Stimulated activated naive CD8-positive, alpha-beta T cell treated with anti-CD3 and anti-CD28 coated beads, Interleukin-15, Interleukin-2, amounts not matched to agents 100 U/mL and 50 U/mL, for 24 hours (primary cell): Measurements from ENCODE around the gene PSMB2.

Experiments used
- ATAC-seq: fragments of 150-1000 bp; cut with Tn5 transposase; one replicate; pipeline ENCODE4 v1.10.0; 2021
- DNase-seq: peaks from one replicate; pipeline ENCODE4 v3.0.0; 2021

Gene PSMB2

DNA sequence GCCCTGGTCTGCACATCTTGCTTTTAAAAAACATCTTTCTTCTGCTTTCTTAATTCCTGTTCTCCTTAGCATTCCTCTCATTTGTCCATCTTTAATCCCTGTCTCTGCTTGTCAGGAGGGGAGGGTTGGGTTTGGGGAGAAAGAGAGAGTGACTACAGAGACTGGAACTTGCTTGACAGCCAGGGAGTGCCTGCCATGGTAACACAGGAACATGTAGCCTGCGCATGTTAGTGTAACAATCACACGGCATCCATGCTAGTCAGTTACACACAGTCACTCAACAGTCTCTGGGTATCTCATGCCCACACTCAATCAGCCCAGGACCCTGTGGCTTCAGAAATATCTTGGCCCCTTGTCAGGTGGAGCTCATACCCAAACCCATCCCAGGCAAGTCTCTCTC is 69.0 kb downstream of the PSMB2 start:
- DNase-seq, result no peak
- ATAC-seq, result no peak

DNA sequence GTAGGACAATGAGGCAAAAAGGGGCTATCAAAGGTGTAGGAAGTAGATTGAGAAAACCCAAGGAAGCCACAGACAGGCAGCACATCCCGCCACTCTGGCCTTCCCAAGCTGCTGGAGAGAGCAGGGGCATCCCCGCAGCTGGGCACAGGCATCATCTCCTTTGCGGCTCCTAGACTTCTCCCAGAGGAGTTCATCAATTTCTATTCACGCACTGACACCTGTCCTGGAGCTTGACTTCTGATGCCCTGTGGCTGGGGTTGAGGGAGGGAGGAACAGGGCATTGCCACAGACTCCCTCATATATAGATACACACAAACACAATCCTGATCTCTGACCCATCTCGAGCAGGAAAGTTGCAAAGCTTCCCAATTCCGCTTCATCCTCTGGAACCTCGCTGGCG is 70.1 kb downstream of the PSMB2 start:
- ATAC-seq, result no peak
- DNase-seq, result no peak

DNA sequence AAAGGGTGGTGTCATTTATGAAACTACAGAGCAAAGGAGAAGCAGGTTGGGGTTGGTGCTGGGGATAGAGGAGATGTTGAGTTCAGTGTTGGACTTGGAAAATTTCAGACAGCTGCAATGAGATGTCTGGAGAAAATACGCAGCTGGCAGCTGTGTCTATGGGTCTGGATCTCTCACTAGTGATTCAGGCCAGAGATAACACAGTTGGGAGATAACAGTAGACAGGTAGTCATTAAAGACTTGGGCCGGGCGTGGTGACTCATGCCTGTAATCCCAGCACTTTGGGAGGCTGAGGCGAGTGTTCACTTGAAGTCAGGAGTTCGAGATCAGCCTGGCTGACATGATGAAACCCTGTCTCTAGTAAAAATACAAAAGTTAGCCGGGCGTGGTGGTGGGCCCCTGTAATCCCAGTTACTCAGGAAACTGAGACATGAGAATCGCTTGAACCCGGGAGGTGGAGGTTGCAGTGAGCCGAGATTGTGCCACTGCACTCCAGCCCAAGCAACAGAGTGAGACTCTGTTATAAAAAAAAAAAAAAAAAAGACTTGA is 70.7 kb downstream of the PSMB2 start:
- ATAC-seq, result no peak
- no peak for DNase-seq

DNA sequence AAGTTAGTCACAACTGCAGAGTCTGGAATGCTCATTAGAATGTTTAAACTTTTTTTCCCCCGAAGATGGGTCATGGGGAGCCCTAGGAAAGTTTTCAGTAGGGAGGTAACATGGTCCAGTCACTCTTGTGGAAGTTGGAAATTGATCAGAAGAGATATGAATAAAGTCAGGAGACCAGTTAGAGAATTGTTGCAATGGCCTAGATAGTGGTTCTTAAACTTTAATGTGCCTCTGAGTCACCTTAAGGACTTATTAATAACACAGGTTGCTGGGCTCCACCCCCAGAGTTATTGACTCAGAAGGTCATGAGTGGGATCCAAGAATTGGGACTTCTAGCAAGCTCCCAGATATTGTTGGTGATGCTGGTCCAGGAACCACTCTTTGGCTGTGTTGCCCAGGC is 71.4 kb downstream of the PSMB2 start:
- DNase-seq (no peak), ATAC-seq (no peak)

DNA sequence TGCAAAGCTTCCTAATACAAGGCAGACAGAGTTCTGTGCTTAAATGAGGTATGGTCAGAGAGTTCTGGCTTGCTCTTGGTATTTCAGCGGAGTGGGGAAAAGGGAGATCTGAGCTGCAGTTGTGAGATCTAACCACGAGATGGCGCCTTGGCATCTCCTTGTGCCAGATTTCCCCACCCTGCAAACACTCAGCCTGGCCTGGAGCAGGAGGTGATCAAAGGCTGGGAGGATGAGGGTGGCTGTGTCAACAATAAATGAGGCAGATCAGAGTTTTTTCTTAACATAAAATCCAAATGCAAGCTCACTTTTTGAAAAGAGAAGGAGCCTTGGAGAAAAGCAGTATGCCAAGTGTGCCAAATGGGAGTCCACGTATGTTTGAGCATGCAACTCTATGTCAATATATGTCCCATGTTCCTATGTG is 72.3 kb downstream of the PSMB2 start:
- DNase-seq, result peak; percentile 67
- ATAC-seq, result peak; percentile 49

DNA sequence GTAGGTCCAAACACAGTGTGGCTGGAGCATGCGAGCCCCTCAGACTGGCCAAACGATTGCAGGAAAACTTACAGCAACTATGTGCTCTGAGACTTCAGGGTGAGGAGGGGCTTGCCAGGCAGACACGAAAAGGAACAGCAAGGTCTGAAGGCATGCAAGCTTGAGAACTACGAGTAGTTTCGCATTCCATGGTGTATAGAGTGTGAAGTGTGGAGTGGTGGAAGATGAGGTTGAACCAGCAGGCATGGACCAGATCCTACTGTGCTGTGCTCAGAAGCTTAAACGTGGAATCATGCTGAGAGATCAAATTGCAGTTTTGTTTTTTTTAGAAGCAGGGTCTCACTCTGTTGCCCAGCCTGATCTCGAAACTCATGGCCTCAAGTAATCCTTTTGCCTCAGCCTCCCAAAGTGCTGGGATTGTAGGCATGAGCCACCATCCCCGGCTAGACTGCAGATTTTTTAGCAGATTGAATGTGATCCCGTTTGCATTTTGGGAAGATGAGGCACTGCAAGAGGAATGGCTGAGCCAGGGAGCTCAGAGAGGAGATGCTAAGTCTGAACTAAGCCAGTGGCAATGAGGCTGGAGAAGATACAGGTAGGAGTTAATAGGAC is 73.3 kb downstream of the PSMB2 start:
- no peak for ATAC-seq
- no peak for DNase-seq

DNA sequence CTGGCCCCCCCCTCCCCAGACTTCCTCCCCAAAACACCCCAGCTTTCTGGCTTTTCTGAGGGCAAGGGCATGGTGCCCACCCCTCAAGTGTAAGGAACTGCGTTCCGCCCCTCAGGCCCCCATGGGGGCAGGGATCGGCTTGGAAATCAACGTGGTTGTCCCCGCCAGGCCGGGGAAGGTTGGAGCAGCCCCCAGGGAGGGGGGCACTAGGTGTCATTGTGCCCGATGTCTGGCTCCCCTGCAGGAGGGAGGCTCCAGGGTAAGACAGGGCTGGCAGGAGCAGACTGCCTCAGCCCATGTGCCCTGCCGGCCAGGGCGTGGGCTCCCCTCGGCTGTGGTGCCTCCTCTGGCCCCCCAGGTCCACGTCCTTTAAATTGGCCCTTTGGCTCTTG is 75.6 kb downstream of the PSMB2 start:
- DNase-seq (no peak), ATAC-seq (no peak)

DNA sequence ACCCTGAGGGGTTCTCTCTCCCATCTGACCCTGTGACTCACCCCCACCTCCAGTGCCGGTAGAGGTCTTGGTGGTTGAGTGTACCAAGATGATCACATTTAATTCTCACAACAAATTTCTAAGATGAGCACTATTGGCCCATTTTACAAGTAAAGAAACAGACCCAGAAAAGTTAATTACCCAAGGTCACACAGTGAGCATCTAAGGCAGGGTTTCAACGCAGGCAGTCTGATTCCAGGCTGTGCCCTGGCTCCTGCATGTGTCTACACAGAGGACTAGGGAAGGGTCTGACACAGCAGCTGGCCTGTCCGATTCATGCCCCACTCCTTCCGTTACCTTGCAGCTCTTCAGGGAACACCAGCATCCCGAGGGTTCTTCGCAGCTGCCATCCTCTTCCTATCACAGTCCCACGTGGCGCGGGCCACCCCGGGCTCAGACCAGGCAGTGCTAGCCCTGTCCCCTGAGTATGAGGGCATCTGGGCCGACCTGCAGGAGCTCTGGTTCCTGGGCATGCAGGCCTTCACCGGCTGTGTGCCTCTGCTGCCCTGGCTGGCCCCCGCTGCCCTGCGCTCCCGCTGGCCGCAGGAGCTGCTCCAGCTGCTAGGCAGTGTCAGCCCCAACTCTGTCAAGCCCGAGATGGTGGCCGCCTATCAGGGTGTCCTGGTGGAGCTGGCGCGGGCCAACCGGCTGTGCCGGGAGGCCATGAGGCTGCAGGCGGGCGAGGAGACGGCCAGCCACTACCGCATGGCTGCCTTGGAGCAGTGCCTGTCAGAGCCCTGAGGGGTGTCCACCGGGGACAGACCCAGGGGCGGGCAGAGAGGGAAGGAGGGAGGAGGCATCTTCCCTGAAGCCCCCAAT is 76.2 kb downstream of the PSMB2 start:
- DNase-seq (no peak), ATAC-seq (no peak)

DNA sequence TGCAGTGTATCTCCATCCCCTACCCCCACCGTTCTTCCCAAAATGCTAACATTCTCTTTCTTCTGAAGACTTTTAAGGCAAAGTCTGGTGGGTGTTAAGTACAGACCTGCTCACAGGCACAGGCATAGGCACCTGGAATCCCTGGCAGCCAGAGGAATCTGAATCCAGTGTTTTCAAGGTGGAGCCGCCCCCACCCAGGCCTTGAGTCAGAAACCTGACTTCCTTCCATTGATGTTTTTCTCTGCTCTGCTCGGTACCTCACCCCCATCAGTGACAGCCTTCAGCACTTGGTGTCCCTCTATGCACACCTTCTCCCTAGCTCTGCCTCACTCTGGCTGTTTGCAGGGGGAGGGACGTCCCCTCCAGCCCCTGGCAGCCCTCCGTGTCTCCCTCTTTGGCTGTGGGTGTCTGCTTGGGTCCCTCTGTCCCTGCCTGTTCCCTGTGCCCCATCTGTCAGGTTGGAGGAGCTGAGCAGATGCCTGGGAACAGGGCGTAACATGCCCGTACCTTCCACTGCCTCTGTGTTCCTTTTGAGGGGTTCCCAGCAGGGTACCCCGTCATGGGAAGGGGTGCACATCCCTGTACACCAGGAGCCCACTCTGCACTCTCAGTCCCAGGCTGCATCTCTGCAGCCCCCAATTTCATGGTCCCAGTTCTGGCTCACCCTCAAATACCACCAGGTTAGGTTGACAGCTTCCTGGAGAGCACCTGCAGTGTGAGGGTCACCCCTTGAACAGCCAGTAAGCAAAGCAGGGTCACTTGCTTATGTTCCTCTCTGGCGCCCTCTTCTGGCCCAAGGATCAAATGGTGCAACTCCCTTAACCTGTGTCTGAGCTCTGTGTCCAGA is 77.1 kb downstream of the PSMB2 start:
- peak; percentile 87 for DNase-seq
- peak; percentile 65 for ATAC-seq

DNA sequence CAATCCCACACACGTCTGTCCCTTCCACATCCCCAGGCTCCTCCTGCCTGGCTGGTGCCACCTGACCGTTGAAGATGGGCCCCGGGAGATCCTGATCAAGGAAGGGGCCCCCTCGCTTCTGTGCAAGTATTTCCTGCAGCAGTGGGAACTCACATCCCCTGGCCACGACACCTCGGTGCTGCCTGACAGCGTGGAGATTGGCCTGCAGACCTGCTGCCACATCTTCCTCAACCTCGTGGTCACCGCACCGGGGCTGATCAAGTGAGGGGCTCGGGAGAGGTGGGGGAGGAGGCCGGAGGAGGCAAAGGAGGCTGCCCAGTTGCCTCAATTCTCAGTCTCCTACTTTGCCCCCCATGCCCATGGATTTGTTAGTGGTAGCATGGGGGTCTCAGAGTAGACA is 78.2 kb downstream of the PSMB2 start:
- ATAC-seq (no peak), DNase-seq (no peak)

DNA sequence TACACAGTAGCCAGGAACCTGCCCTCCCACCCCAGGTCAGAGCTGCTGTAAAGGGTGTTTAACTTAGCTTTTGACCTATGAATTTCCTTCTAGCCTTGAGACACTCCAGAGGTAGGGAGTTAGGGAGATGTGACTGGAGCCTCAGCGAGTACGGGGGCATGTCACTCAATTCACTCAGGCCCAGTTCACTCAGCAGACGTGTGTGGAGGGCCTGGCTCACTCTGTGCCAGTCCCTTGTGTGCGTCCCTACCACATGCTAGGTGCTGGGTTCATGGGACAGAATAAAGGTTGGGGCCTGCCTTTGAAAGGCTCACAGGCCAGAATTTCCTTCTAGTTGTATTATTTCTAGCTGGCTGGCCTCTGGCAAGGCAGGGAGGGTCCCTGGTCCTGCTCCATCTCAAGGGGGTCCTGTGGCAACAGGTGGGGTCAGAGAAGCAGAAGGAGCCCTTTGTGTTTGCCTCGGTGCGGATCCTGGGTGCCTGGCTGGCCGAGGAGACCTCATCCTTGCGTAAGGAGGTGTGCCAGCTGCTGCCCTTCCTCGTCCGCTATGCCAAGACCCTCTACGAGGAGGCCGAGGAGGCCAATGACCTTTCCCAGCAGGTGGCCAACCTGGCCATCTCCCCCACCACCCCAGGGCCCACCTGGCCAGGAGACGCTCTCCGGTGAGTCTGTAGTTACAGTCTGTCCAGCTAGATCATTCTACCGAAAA is 79.2 kb downstream of the PSMB2 start:
- ATAC-seq, result no peak
- no peak for DNase-seq

DNA sequence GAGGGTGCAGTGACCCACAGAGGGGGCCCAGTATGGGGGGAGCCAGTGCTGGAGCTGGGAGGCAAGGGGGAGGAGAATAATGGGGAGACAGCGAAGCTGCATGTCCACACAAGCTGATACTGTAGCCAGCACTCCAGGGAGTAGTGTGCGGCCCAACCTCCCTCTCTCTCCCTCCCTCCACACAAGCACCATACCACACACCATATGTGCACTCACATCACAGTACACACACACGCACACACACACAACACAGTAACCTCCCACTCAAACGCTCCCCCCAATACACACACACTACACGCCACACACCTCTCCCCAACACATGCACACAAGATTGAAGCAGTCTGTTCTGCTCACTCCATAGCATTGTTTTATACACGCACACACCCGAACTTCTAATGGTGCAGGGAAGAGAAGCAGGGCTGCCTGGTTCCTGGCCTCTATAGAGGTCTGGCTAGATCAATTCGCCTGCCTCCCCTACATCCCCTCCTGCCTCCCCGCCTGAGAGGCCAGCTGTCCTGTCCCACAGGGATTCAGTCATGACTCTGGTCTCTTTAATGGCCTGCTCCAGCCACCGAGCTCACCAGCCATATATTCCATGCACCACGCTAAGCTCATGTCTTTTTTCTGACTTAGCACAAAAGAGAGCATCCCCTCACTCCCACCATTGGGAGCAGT is 79.9 kb downstream of the PSMB2 start:
- no peak for ATAC-seq
- no peak for DNase-seq

DNA sequence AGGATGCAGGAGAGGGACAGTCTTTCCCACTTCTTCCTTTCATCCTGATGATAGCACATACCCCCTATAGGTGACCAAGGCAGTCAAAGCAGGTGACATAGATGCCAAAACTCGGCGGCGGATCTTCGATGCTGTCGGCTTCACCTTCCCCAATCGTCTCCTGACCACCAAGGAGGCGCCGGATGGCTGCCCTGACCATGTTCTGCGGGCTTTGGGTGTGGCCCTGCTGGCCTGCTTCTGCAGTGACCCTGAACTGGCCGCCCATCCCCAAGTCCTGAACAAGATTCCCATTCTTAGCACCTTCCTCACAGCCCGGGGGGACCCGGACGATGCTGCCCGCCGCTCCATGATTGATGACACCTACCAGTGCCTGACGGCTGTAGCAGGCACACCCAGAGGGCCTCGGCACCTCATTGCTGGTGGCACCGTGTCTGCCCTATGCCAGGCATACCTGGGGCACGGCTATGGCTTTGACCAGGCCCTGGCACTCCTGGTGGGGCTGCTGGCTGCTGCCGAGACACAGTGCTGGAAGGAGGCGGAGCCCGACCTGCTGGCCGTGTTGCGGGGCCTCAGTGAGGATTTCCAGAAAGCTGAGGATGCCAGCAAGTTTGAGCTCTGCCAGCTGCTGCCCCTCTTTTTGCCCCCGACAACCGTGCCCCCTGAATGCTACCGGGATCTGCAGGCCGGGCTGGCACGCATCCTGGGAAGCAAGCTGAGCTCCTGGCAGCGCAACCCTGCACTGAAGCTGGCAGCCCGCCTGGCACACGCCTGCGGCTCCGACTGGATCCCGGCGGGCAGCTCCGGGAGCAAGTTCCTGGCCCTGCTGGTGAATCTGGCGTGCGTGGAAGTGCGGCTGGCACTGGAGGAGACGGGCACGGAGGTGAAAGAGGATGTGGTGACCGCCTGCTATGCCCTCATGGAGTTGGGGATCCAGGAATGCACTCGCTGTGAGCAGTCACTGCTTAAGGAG is 80.8 kb downstream of the PSMB2 start:
- no peak for ATAC-seq
- no peak for DNase-seq

DNA sequence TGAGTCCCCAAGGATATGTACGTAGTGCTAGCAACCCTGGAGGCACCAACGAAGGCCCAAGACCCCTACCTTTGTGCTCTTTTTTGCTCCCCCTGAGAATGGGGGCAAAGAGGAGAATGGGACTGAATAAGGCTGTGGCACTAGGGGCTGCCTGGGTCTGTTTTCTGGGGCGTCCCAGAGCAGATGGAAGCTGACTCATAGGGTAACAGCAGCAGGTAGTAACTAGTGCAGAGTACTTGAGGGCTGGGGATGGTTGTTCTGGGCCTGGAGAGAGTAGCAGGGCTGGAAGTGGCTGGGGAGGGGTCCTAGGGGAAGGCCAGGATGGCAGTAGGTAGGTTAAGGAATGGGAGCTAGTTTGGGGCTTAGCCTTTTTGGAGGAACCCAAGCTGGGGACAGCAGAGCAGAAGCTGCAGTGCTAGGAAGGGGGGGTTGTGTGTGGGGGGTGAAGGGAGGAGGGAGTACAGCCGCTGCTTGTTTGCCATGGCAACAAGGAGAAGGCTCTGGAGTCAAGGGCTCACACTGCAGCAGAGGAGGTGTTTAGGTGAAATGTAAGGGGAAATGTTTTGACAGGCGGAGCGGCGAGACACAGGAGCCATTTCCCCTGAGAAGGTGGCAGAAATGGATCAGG is 81.9 kb downstream of the PSMB2 start:
- ATAC-seq (no peak), DNase-seq (no peak)

DNA sequence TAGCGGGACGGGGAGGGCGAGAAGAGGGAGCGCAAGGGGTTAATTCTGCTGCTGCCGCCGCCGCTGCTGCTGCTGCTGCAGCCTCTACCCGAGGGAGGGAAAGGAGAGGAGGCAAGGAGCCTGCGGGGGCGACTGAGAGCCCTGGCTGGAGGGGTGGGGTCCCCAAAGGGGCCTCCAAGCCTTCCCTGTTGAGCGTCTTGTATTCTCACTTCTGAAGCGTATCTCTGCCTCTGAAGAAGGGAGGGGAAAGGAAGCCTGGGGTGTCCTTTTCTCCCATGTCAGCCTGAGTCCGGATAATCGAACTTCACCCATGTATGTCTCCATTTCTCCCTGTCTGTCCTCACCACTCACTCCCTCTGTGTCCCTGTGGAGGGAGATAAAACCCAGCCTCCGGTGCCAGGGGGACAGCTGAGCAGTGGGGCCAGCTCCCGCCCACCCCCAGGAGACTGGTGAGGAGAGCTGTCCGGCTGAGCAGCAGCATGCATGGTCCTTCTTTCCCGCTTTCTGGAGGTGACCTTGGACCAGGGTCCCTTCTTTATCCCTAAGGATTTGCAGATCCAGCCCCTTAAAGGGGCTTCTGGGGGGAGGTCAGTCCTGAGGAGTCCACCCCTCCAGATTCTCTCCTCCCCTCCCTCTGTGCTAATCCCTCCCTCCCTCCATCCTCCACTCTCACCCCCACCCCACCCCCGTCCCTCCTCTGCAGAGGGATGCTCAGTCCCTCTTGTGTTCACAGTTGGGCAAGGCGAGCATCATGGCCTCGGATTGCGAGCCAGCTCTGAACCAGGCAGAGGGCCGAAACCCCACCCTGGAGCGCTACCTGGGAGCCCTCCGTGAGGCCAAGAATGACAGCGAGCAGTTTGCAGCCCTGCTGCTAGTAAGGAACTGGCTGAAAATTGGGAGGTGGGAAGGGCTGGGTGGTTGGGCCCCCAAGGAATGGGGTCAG is 82.7 kb downstream of the PSMB2 start:
- ATAC-seq (no peak), DNase-seq (peak; percentile 35)

DNA sequence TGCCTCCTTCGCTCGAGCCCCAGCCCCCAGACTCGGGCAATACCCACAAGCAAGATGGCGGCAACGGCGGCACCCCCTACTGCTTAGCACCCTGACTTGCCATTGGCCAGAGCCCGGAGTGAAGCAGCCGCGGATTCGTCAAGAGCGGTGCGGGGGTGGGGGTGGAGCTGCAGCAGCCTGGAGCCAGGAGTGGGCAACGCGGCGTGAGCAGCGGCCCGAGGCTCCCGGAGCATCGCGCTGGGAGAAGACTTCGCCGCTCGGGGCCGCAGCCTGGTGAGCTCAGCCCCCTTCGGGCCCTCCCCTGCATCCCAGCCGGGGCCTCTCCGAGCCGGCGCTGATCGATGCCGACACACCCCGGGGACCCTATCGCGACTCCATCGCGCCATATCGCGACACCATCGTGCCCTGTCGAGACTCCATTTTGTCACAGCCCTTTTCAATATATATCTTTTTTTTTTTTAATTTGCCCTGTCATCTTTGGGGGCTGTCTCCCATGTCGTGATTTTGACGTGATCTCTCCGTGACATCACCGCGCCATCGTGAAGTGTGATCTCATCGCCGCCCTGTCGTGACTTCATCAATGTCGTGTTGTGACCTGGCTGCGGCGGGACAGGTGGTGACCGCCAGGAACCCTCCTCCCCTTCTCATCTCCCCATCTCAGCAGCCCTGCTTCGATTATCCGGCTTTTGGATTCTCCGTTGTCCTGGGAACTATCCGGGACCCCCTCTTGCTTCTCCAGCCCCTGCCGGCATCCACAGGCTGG is 83.5 kb downstream of the PSMB2 start, which contains the start of gene NCDN:
Gene NCDN (plus strand): TSS at position 189 of the 763 bp plus-strand sequence. CDS start 392 bp downstream, at position 581.
- DNase-seq (peak; percentile 96), ATAC-seq (peak; percentile 91)

DNA sequence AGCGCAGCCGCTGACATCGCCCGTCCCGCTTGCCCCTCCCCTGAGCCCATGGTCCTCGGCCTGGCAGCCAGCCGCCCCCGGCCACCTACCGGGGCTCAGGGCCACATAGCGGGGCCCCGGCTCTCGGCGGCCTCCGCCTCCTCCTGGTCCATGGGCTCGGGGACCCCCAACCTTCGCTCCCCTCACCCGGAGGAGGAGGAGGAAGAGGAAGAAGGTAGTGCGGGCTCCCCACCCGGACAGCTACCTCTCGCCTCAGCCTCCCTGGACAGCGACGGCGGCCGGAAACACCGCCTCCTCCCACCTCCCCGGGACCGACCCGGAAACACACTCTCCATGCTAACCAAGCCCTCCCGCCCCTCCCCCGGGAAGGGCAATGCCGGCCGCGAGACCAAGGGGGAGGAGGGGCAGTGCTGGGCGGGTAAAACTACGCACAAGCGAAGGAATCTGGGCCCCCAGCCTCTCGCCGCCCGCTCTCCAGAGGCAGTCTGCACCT is 84.2 kb downstream of the PSMB2 start, which contains the start of gene KIAA0319L:
Gene KIAA0319L (minus strand): TSS at position 286 of the 493 bp plus-strand sequence. CDS start 2,912 bp downstream, outside the sequence.
- ATAC-seq (peak; percentile 78), DNase-seq (peak; percentile 83)
